Omental fat pad (tissue), 4 donors: ENCODE results near the gene POMT2. TPM values are rescaled to one million over a fixed set of nuclear protein-coding genes. Genes with fewer than 3 reads are reported as not detected.
"Not testable (repeated sequence)": the region's sequence is repeated elsewhere in the genome, so short reads cannot be mapped to it uniquely, and the experiment has no call there.

ENCODE experiments used
- ATAC-seq: fragments of 150-250 bp; one replicate; pipeline ENCODE4 v1.9.1; 2016; ENCODE audit warnings: mild to moderate bottlenecking, moderate library complexity; ENCODE audit not compliant: low FRiP score
- DNase-seq: peaks from one replicate; pipeline ENCODE4 v3.0.0-alpha.2; 2019; ENCODE audit warnings: low spot score
- total RNA-seq, 4 donors: library from RNA; depleted of rRNA; stranded (reverse); fragments of >200 nt; gene quantifications; one replicate each; pipeline ENCODE4 v1.1.0, GENCODE V29; 2016
- TF ChIP-seq, protein P1 (sequence below), 3 donors: fragments of 450-650 bp; IDR thresholded peaks; one replicate each; pipeline ENCODE4 v1.5.1; 2016 to 2017; ENCODE audit warnings: antibody characterized with exemption in 3 of 3, mild to moderate bottlenecking in 3 of 3, moderate library complexity in 2 of 3

The POMT2 gene
- total RNA-seq, 4 donors from 2014 or later: 14.3 to 23.3 (median 18.8) TPM

DNA sequence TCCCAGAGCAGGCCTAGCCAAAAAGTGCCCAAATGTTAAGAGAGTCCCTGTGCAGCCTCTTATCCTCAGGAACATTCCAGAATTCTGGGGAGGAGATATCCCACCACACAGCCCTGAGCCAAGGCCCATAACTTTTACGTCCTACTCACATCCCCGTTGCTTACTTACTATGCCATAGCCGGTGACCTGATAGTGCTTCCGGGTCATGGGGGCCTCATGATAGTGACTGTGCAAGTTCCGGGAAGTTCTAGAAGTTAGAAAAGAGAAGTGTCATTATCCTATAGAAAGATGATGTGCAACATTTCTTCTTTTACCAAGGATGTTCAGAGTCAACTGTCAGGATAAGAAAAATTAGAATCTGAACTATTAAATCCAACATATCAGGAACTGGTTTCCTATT is 34.1 kb downstream of the POMT2 start:
- TF ChIP-seq, protein P1, sequence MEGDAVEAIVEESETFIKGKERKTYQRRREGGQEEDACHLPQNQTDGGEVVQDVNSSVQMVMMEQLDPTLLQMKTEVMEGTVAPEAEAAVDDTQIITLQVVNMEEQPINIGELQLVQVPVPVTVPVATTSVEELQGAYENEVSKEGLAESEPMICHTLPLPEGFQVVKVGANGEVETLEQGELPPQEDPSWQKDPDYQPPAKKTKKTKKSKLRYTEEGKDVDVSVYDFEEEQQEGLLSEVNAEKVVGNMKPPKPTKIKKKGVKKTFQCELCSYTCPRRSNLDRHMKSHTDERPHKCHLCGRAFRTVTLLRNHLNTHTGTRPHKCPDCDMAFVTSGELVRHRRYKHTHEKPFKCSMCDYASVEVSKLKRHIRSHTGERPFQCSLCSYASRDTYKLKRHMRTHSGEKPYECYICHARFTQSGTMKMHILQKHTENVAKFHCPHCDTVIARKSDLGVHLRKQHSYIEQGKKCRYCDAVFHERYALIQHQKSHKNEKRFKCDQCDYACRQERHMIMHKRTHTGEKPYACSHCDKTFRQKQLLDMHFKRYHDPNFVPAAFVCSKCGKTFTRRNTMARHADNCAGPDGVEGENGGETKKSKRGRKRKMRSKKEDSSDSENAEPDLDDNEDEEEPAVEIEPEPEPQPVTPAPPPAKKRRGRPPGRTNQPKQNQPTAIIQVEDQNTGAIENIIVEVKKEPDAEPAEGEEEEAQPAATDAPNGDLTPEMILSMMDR (IDR thresholded peaks at IDR 0.05): no peak
- no peak for DNase-seq
- ATAC-seq: no peak

DNA sequence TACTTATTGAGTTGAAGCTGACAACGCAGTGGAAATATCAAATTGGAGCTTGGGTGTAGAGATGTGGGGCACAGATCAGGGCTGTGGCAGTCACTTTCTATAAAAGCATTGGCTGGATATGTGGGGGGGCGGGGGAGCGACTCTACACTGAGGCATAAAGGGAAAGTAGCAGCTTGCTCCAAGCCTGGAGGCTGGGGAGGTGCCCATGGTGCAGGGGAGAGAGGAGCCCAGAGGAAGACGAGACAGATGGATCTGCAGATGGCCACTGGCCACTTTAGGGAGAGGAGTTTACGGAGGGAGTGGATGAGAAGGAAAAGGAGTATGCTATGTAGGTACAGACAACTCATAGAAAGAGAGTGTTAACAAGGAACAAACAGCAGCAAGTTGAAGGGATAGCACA is 36.2 kb downstream of the POMT2 start:
- ATAC-seq (no peak), DNase-seq (no peak)
- TF ChIP-seq, protein P1 (IDR thresholded peaks at IDR 0.05): no peak

DNA sequence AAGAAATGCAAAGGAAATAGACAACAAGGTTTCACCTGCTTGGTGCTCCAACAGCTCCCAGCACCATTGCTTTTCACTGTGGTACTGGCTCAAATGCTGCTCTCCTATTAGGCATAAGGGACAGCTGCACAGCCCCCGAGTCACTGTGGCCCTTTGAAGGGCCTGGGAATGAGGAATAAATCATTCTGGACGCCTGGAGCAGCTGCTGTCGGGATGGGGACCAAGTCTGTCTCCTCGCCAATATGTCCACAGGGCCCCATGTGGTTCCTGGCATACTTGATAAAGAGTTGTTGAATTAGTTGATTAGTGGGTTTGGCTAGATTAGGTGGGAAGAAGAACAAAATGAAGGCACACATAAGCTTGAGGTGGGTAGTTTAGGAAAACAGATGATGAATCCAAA is 36.6 kb downstream of the POMT2 start:
- TF ChIP-seq, protein P1 (IDR thresholded peaks at IDR 0.05): no peak
- no peak for DNase-seq
- no peak for ATAC-seq

DNA sequence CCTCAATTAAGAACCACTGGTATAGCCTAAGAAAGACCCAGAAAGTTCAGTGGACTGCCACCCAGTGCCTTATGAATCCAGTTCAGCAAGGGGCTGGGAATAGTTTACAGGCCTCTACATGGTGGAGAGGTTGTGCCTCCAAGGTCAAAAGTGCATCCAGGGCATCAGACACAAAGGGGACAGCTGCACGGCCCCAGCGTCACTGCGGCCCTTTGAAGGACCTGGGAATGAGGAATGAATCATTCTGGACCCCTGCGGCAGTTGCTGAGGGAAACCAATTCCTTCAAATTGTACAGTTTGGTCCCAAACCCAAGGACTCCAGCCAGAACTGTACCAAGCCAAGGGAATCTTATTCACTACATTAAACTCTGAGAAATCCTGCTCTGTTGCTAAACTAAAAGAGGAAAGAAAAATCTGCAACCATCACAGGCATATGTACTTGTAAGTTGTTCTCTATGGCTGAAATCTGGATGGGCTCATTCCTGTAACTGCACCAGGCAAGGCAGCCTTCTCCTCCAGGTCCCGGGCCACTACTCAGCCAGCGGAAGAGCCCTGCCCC is 38.8 kb downstream of the POMT2 start:
- DNase-seq: no peak
- TF ChIP-seq, protein P1 (IDR thresholded peaks at IDR 0.05): no peak
- ATAC-seq: no peak

DNA sequence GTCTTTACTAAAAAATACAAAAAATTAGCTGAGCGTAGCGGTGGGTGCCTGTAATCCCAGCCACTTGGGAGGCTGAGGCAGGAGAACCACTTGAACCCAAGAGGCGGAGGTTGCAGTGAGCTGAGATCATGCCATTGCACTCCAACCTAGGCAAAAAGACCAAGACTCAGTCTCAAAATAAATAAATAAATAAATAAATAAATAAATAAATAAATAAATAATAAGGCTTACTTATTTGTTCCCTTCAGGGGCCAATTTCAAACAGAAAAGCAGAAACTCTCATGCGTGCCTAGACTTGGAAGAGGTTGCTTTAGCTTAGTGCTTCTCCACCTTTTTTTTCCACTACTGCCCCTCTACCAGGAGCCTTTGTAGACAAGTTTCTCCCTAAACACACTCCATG is 39.8 kb downstream of the POMT2 start:
- ATAC-seq: not testable (repeated sequence)

DNA sequence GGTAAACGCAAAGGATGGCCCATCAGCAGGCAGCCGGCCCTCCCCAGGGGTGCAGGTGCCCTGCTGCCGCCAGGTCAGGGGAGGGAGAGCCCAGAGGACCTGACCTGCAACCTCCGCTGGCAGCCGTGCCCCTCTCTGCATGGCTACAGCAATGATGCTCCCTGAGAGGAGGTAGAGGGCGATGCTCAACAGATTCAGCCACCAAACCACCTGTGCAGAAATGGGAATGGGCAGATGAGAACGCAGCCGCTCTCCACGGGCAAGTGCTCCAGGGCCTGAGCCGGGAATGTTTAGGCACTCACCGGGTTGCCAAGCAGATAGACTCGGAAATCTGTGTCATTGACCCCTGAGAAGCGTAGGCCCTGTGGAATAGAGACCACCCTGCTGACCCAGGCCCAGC is 41.0 kb downstream of the POMT2 start:
- DNase-seq (no peak), ATAC-seq (no peak)
- TF ChIP-seq, protein P1 (IDR thresholded peaks at IDR 0.05): no peak

More for the DNA sequence above, 39.8 kb downstream of the POMT2 start:
- DNase-seq: not testable (repeated sequence)

DNA sequence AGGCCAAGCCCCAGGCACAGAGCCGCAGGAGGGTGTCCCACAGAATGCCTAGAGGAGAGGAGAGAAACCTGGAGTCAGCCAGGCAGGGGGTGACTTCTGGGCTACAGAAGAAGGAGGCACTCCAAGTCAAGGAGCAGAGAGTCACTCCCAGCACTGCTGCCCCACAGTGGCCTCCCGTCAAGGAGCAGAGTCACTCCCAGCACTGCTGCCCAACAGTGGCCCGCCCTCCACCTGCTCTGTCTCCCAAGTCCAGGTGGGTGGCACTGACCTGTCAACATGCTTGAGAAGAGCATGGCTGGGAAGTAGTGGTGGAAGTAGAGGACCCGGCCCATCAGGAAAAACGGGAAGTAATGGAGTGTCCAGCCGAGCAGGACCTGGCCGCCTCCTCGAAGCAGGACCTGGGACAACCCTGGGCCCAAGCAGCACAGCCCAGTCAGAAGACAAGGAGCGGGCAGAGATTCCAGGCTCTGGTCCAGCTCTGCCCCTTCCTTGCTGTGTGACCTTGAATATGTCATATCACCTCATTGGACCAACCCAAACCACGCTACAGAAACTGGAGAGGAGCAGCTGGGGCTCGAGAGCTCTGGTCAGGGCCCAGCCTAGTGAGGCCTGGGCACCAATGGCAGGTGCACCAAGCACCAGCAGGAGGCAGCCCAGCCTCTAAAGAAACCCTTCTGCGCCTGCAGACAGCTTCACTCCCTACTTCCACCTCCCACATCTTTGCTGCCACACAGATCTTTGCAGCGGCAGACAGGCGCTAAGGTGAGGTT is 42.0 kb downstream of the POMT2 start:
- DNase-seq: no peak
- ATAC-seq: no peak
- TF ChIP-seq, protein P1 (IDR thresholded peaks at IDR 0.05): no peak
